AG09309 (cell line): ENCODE results near the gene SRPK2.

ENCODE experiments used
- DNase-seq: peaks from one replicate; pipeline ENCODE4 v3.0.0-alpha.2; 2010; ENCODE audit warnings: low read depth
- H3K4me3 ChIP-seq: 2 replicates; pipeline ENCODE4 v1.5.1; 2011; ENCODE audit warnings: mild to moderate bottlenecking, low read depth, low read length, moderate library complexity; ENCODE audit not compliant: control insufficient read depth
- CTCF ChIP-seq: IDR thresholded peaks from 2 replicates; pipeline ENCODE4 v1.5.1; 2011; ENCODE audit warnings: mild to moderate bottlenecking, low read depth, low read length, inconsistent platforms; ENCODE audit not compliant: insufficient read depth, control insufficient read depth; ENCODE audit errors: missing control alignments

Gene SRPK2

DNA sequence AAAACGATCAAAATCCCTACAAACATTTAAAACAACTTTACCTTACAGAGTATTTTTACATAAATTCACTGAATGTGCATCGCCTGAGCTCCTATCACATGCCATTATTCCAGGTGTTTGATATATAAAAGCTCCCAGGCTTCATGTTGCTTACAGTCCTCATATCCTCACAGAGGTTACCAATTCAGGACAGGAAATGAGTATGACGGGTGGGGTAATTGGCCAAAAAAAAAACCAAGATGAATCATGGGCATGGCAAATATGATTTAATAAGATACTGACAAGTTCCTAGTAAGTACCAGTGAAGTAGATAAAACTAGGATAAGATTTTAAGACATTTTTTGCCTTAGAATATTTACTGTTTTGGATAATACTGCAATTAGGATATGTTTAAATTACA, 238.9 kb downstream of the SRPK2 start:
- no peak overlapping the region for H3K4me3 ChIP-seq
- peak; percentile 24 for DNase-seq
- no peak for TF ChIP-seq CTCF

DNA sequence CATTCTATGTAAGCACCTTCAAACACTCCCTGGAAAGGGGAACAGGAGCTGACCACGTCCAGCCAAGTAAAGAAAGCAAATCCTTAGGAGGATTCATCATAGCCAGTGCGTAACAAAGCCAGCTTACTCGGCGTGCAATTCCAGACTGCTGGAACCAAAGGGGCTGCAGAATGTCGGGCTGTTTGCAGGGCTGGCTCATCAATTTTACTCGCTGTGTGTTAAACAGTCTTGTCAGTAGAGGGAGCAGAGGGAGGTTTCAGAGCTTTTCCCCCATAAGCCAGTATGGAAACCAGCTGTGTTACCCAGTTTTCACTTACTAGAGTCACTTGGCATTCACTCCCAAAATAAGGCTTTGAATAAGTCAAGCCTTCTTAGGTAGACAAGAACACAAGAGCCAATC, 247.7 kb downstream of the SRPK2 start:
- H3K4me3 ChIP-seq = no peak overlapping the region
- peak; percentile 3 for DNase-seq
- peak; percentile 47 for TF ChIP-seq CTCF

- no peak for DNase-seq
- no peak for TF ChIP-seq CTCF
- H3K4me3 ChIP-seq = no peak overlapping the region
These were observed 249.3 kb downstream of the SRPK2 start for GRCh38 chr7:105139381-105139780.

- TF ChIP-seq CTCF = no peak
- no peak for DNase-seq
- H3K4me3 ChIP-seq = no peak overlapping the region
These were observed 250.8 kb downstream of the SRPK2 start for GRCh38 chr7:105137898-105138297.

DNA sequence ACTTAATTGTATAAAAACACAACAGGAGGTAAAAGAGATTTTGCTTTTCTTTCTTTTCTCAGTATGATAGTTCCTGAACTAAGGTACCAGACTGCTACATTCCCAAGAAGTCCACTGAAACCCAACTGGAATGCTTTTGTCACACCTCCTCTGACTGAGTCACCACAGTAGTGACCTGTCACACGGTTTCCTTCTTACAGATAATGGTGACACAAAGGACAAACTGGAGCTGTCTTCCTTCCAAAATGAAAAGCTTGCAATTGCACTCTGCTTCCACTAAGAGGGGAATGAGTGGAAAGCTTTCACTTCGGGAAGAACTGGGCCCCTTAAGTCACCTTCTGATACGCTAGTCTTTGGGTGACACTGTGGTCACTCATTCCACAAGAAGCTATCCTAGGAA, 252.5 kb downstream of the SRPK2 start:
- DNase-seq = no peak
- TF ChIP-seq CTCF = peak; percentile 6
- no peak overlapping the region for H3K4me3 ChIP-seq

- H3K4me3 ChIP-seq = no peak overlapping the region
- no peak for DNase-seq
- no peak for TF ChIP-seq CTCF
These were observed 254.6 kb downstream of the SRPK2 start for GRCh38 chr7:105133986-105134655.
